BE2C (cell line): ENCODE data around the gene UGT2A2.

Experiments used
- DNase-seq: peaks from one replicate; pipeline ENCODE4 v3.0.0-alpha.2; 2020
- H3K27me3 ChIP-seq: fragments of 250-450 bp; sonication (Bioruptor Pico); 2 replicates; pipeline ENCODE4 v1.5.1; 2020; ENCODE audit warnings: mild to moderate bottlenecking
- H3K36me3 ChIP-seq: fragments of 250-450 bp; sonication (Bioruptor Pico); 2 replicates; pipeline ENCODE4 v1.5.1; 2020; ENCODE audit warnings: mild to moderate bottlenecking
- H3K4me1 ChIP-seq: fragments of 250-450 bp; sonication (Bioruptor Pico); 2 replicates; pipeline ENCODE4 v1.5.1; 2020
- H3K4me3 ChIP-seq: 2 replicates; pipeline ENCODE4 v1.5.1; 2011; ENCODE audit warnings: low read depth, low read length
- H3K9me3 ChIP-seq: fragments of 250-450 bp; sonication (Bioruptor Pico); 2 replicates; pipeline ENCODE4 v1.5.1; 2020
- TF ChIP-seq, protein P1 (sequence below): IDR thresholded peaks from 2 replicates; pipeline ENCODE4 v1.5.1; 2012; ENCODE audit warnings: mild to moderate bottlenecking, low read depth, low read length

Gene UGT2A2

GRCh38 chr4:69563424-69563823 is 76.0 kb downstream of the UGT2A2 start:
- TF ChIP-seq, protein P1, sequence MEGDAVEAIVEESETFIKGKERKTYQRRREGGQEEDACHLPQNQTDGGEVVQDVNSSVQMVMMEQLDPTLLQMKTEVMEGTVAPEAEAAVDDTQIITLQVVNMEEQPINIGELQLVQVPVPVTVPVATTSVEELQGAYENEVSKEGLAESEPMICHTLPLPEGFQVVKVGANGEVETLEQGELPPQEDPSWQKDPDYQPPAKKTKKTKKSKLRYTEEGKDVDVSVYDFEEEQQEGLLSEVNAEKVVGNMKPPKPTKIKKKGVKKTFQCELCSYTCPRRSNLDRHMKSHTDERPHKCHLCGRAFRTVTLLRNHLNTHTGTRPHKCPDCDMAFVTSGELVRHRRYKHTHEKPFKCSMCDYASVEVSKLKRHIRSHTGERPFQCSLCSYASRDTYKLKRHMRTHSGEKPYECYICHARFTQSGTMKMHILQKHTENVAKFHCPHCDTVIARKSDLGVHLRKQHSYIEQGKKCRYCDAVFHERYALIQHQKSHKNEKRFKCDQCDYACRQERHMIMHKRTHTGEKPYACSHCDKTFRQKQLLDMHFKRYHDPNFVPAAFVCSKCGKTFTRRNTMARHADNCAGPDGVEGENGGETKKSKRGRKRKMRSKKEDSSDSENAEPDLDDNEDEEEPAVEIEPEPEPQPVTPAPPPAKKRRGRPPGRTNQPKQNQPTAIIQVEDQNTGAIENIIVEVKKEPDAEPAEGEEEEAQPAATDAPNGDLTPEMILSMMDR: no peak
- no peaks in the 10 kb centered on the region for H3K4me1 ChIP-seq
- H3K9me3 ChIP-seq: no peaks in the 10 kb centered on the region
- H3K36me3 ChIP-seq: no peaks in the 10 kb centered on the region
- no peak for DNase-seq
- no peak overlapping the region for H3K4me3 ChIP-seq
- no peaks in the 10 kb centered on the region for H3K27me3 ChIP-seq

DNA sequence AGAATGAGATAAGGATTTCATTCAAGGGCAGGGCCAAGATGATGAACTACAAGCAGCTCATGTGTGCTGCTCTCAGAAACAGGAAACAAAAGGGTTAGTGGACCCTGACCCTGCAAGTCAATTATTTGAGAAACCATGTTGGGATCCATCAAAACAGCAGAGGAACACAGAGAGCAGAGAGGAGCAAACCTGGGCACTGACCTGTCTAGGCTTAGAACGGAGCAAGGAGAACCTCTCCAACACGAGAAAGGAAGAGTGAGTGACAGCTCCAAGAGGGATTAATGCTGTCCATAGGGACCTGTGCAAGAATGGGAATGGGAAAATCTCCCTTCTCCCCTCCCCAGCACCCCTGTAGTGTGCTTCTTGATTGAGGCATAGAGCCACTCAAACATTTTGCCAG is 89.8 kb downstream of the UGT2A2 start:
- no peak for DNase-seq
- H3K27me3 ChIP-seq: no peaks in the 10 kb centered on the region
- no peaks in the 10 kb centered on the region for H3K36me3 ChIP-seq
- no peaks in the 10 kb centered on the region for H3K4me1 ChIP-seq
- TF ChIP-seq, protein P1: no peak
- H3K9me3 ChIP-seq: no peaks in the 10 kb centered on the region
- no peak overlapping the region for H3K4me3 ChIP-seq

GRCh38 chr4:69546134-69546765 is 93.2 kb downstream of the UGT2A2 start:
- H3K9me3 ChIP-seq: no peaks in the 10 kb centered on the region
- TF ChIP-seq, protein P1: no peak
- H3K4me1 ChIP-seq: no peaks in the 10 kb centered on the region
- H3K36me3 ChIP-seq: no peaks in the 10 kb centered on the region
- no peak for DNase-seq
- H3K27me3 ChIP-seq: no peaks in the 10 kb centered on the region
- H3K4me3 ChIP-seq: no peak overlapping the region
